ENCODE measurements around the gene ASPA.

GRCh38 chr17:3512505-3513171 is 36.8 kb downstream of the ASPA start:
- no peak for TF ChIP-seq CTCF (conservative IDR thresholded peaks at IDR 0.05 in 1 of 2, IDR thresholded peaks at IDR 0.05 in 1 of 2; ENCODE audit: low read depth in 1 of 2, low read length in 2 of 2)
- no peak for TF ChIP-seq EZH2 (IDR thresholded peaks at IDR 0.05; ENCODE audit: low read length, missing control alignments)
